Activated B cell treated with CpG ODN at 0.5 μM for 24 hours (primary cell): ENCODE results near the gene SUPT3H. TPM values are rescaled to one million over a fixed set of nuclear protein-coding genes. Genes with fewer than 3 reads are reported as not detected.

ENCODE experiments used
- ATAC-seq: fragments of 200-7000 bp; cut with Tn5 transposase; one replicate; pipeline ENCODE4 v1.10.0; 2021; ENCODE audit warnings: low read depth, mild to moderate bottlenecking, moderate library complexity
- CTCF ChIA-PET: fragments of 350-600 bp; sonication (Branson Sonifier 250); formaldehyde crosslinking; loops from one replicate; lab custom pipeline; 2021; ENCODE audit warnings: antibody characterized with exemption; lab: Charles Lee
- POLR2A ChIA-PET: fragments of 350-600 bp; sonication (Branson Sonifier 250); formaldehyde crosslinking; loops from one replicate; lab custom pipeline; 2021; ENCODE audit warnings: antibody characterized with exemption; lab: Charles Lee
- DNase-seq: peaks from one replicate; pipeline ENCODE4 v3.0.0; 2022
- H3K27ac Mint-ChIP-seq: one replicate; pipeline ENCODE4 v1.8.0; 2020; ENCODE audit warnings: mixed read lengths
- H3K27me3 Mint-ChIP-seq: one replicate; pipeline ENCODE4 v1.8.0; 2021; ENCODE audit warnings: mixed read lengths
- H3K36me3 Mint-ChIP-seq: one replicate; pipeline ENCODE4 v1.8.0; 2021; ENCODE audit warnings: low read depth, mixed read lengths
- H3K4me1 Mint-ChIP-seq: one replicate; pipeline ENCODE4 v1.8.0; 2021; ENCODE audit warnings: mixed read lengths
- H3K4me3 Mint-ChIP-seq: one replicate; pipeline ENCODE4 v1.8.0; 2020; ENCODE audit warnings: mild to moderate bottlenecking, mixed read lengths
- H3K9me3 Mint-ChIP-seq: one replicate; pipeline ENCODE4 v1.8.0; 2020; ENCODE audit warnings: mixed read lengths
- CTCF ChIP-seq: fragments of 200-600 bp; IDR thresholded peaks from one replicate; pipeline ENCODE4 v1.8.0; 2022; ENCODE audit warnings: antibody characterized with exemption, mild to moderate bottlenecking
- intact Hi-C: fragments of 100-400 bp; cut with micrococcal nuclease; formaldehyde crosslinking; loops from one replicate; pipeline ENCODE4 v1.15.1; 2024
- total RNA-seq: library from RNA; stranded (reverse); gene quantifications from 2 replicates; pipeline ENCODE4 v1.2.3, GENCODE V29; 2022

Gene SUPT3H
- total RNA-seq, 1 donor from 2014 or later: 9.9 TPM

GRCh38 chr6:44795326-44795725 lies 582.4 kb downstream of the SUPT3H start:
- ATAC-seq (no peak), DNase-seq (no peak)
- POLR2A ChIA-PET: no interaction called here
- no peak for TF ChIP-seq CTCF
- intact Hi-C loops: no loop called here
- no peaks in the 10 kb centered on the region for H3K36me3 Mint-ChIP-seq
- H3K4me3 Mint-ChIP-seq: no peak overlapping the region
- H3K4me1 Mint-ChIP-seq: no peaks in the 10 kb centered on the region
- CTCF ChIA-PET: no interaction called here
- H3K27me3 Mint-ChIP-seq: peaks cover 4% of the 10 kb centered on the region
- H3K9me3 Mint-ChIP-seq: peaks cover 3% of the 10 kb centered on the region
- no peak overlapping the region for H3K27ac Mint-ChIP-seq

GRCh38 chr6:44789806-44790205 lies 587.9 kb downstream of the SUPT3H start:
- ChIA-PET CTCF (no interaction called here), POLR2A (no interaction called here)
- DNase-seq (no peak), ATAC-seq (no peak)
- peaks cover 2% of the 10 kb centered on the region for H3K27me3 Mint-ChIP-seq
- no peak overlapping the region for H3K4me3 Mint-ChIP-seq
- no peaks in the 10 kb centered on the region for H3K4me1 Mint-ChIP-seq
- H3K27ac Mint-ChIP-seq: no peak overlapping the region
- no peaks in the 10 kb centered on the region for H3K36me3 Mint-ChIP-seq
- intact Hi-C loops: no loop called here
- TF ChIP-seq CTCF: no peak
- H3K9me3 Mint-ChIP-seq: no peaks in the 10 kb centered on the region

DNA sequence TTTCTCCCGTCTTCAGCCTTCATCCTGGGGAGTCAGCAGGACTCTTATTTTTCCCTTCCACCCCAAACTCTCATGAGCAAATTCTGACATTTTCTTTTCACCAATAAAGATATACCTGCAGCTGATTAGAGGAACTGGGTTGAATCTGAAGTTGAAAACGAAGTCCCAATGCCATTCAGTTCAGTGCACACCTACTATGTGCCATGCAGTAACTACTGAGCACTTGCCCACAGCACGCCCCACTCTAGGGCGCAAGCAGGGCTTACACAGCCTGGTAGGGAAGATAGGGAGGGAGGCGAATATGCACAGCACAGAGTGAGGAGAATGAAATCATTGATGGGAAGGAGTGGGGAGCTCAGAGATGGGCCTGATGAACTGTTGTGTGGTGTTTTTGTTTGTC lies 588.7 kb downstream of the SUPT3H start:
- no peak for ATAC-seq
- POLR2A ChIA-PET: no interaction called here
- H3K27ac Mint-ChIP-seq: no peak overlapping the region

GRCh38 chr6:44788387-44788981 lies 589.2 kb downstream of the SUPT3H start:
- ATAC-seq (no peak), DNase-seq (no peak)
- H3K4me3 Mint-ChIP-seq: no peak overlapping the region
- no peak overlapping the region for H3K27ac Mint-ChIP-seq
- intact Hi-C loops: no loop called here
- no peak for TF ChIP-seq CTCF
- ChIA-PET POLR2A (no interaction called here), CTCF (no interaction called here)
- H3K27me3 Mint-ChIP-seq: peaks cover 2% of the 10 kb centered on the region
- H3K9me3 Mint-ChIP-seq: no peaks in the 10 kb centered on the region
- H3K4me1 Mint-ChIP-seq: no peaks in the 10 kb centered on the region
- H3K36me3 Mint-ChIP-seq: no peaks in the 10 kb centered on the region

More for the DNA sequence above, 588.7 kb downstream of the SUPT3H start:
- peaks cover 2% of the 10 kb centered on the region for H3K27me3 Mint-ChIP-seq
- H3K4me1 Mint-ChIP-seq: no peaks in the 10 kb centered on the region
- DNase-seq: no peak
- no peaks in the 10 kb centered on the region for H3K36me3 Mint-ChIP-seq
- no peak overlapping the region for H3K4me3 Mint-ChIP-seq
- no peak for TF ChIP-seq CTCF
- intact Hi-C loops: no loop called here
- no peaks in the 10 kb centered on the region for H3K9me3 Mint-ChIP-seq
- CTCF ChIA-PET: no interaction called here

DNA sequence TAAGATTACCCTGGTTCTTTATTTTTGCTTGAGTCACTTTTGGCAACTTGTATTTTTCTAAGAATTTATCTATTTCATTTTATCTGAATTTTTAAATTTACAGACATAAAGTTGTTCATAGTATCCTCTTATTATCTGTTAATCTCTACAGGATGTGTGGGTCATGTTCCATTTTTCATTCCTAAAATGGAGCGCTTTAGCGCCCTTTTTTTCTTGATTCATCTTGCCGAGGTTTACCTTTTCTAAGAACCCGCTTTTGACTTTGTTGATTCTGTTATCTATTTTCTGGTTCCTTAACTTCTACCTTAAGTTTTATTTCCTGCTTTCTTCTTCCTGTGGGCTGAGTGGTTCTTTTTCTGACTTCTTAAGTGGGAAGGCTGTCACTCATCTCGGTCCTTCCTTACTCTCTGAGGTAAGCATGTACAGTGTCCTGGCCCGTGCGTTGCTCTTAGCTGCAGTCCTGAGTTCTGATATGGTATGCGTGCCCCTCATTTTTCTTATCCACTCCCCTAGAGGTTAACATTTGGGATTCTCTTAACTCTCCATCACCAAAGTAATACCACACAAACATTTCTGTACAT lies 590.4 kb downstream of the SUPT3H start:
- CTCF ChIA-PET: no interaction called here
- no peak for ATAC-seq
- intact Hi-C loops: no loop called here
- no peak for TF ChIP-seq CTCF
- Mint-ChIP-seq H3K36me3 (no peaks in the 10 kb centered on the region), H3K9me3 (no peaks in the 10 kb centered on the region), H3K4me1 (no peaks in the 10 kb centered on the region), H3K27me3 (peaks cover 2% of the 10 kb centered on the region), H3K4me3 (no peak overlapping the region), H3K27ac (no peak overlapping the region)
- POLR2A ChIA-PET: no interaction called here
- no peak for DNase-seq
